Endodermal cell (in vitro differentiated cells): ENCODE results near the gene LPIN1. TPM values are rescaled to one million over a fixed set of nuclear protein-coding genes. Genes with fewer than 3 reads are reported as not detected.

Experiments used
- DNase-seq: peaks from one replicate; pipeline ENCODE4 v3.0.0-alpha.2; 2017
- H3K27ac ChIP-seq: 2 replicates; pipeline ENCODE4 v1.5.1; 2013; ENCODE audit warnings: mild to moderate bottlenecking, low read depth, low read length, moderate library complexity
- H3K27me3 ChIP-seq: 2 replicates; pipeline ENCODE4 v1.6.1; 2013; ENCODE audit warnings: mild to moderate bottlenecking, low read length, moderate library complexity; ENCODE audit not compliant: insufficient read depth, control insufficient read depth, poor library complexity, severe bottlenecking
- H3K36me3 ChIP-seq: 2 replicates; pipeline ENCODE4 v1.7.0; 2013; ENCODE audit warnings: mild to moderate bottlenecking, low read length, moderate library complexity; ENCODE audit not compliant: control insufficient read depth, insufficient read depth
- H3K4me1 ChIP-seq: one replicate; pipeline ENCODE4 v1.7.0; 2013; ENCODE audit warnings: low read length; ENCODE audit not compliant: control insufficient read depth, insufficient read depth
- H3K4me3 ChIP-seq: 2 replicates; pipeline ENCODE4 v1.5.1; 2013; ENCODE audit warnings: mild to moderate bottlenecking, low read length, moderate library complexity
- H3K9ac ChIP-seq: 2 replicates; pipeline ENCODE4 v1.6.1; 2013; ENCODE audit warnings: mild to moderate bottlenecking, low read length, moderate library complexity; ENCODE audit not compliant: poor library complexity, severe bottlenecking; ENCODE audit errors: extremely low read depth
- H3K9me3 ChIP-seq: 2 replicates; pipeline ENCODE4 v1.6.1; 2013; ENCODE audit warnings: mild to moderate bottlenecking, low read length, moderate library complexity; ENCODE audit not compliant: control insufficient read depth
- H3K27ac Mint-ChIP-seq: 2 replicates; pipeline ENCODE4 v1.8.0; 2020; ENCODE audit warnings: mixed read lengths
- H3K27me3 Mint-ChIP-seq: 2 replicates; pipeline ENCODE4 v1.8.0; 2021; ENCODE audit warnings: mild to moderate bottlenecking, mixed read lengths; ENCODE audit not compliant: insufficient read depth
- H3K36me3 Mint-ChIP-seq: 2 replicates; pipeline ENCODE4 v1.8.0; 2020; ENCODE audit warnings: low read depth, mixed read lengths
- H3K4me1 Mint-ChIP-seq: 2 replicates; pipeline ENCODE4 v1.8.0; 2020; ENCODE audit warnings: mixed read lengths
- H3K4me3 Mint-ChIP-seq: 2 replicates; pipeline ENCODE4 v1.8.0; 2020; ENCODE audit warnings: mild to moderate bottlenecking, moderate library complexity, mixed read lengths
- H3K9me3 Mint-ChIP-seq: 2 replicates; pipeline ENCODE4 v1.8.0; 2020; ENCODE audit warnings: mild to moderate bottlenecking, mixed read lengths
- CTCF ChIP-seq: fragments of 200-600 bp; sonication (generic); conservative IDR thresholded peaks from 2 replicates; pipeline ENCODE4 v1.5.0; 2021; ENCODE audit warnings: antibody characterized with exemption, mild to moderate bottlenecking
- WGBS, 2 experiments: methylation state at CpG; one replicate each; pipeline versions ENCODE4 v1.1.5 to v1.1.7; 2013; ENCODE audit warnings: missing lambda C conversion rate in 2 of 2, mixed read lengths in 1 of 2; ENCODE audit not compliant: insufficient coverage in 1 of 2, insufficient read length in 1 of 2; 5-methylcytosine and 5-hydroxymethylcytosine counted together
- total RNA-seq, 2 donors: library from RNA; stranded (reverse); fragmentation: NEBNext Ultra II Directional in 1 of 2; extraction: Animal tissue kit (Norgen Biotek cat#: 25700) in 1 of 2; gene quantifications; 2 replicates in 1 of 2; 3 replicates in 1 of 2; pipeline ENCODE4 v1.2.1, GENCODE V29; 2021

LPIN1 gene
- total RNA-seq, 2 donors from 2014 or later = 23.9 to 24.3 TPM

GRCh38 chr2:11719230-11719977 is 27.0 kb upstream of the LPIN1 start:
- TF ChIP-seq CTCF = no peak
- Mint-ChIP-seq H3K36me3 (no peaks in the 10 kb centered on the region), H3K27me3 (peaks cover 6% of the 10 kb centered on the region), H3K27ac (no peak overlapping the region), H3K4me1 (peaks cover 25% of the 10 kb centered on the region), H3K9me3 (no peaks in the 10 kb centered on the region), H3K4me3 (no peak overlapping the region)
- Histone ChIP-seq H3K27me3 (no peaks in the 10 kb centered on the region), H3K9ac (no peak overlapping the region), H3K36me3 (no peaks in the 10 kb centered on the region), H3K4me3 (no peak overlapping the region), H3K9me3 (no peaks in the 10 kb centered on the region), H3K4me1 (no peaks in the 10 kb centered on the region), H3K27ac (no peak overlapping the region)
- DNase-seq = no peak
- WGBS, 2 experiments = 80 to 100% methylated on average over 1 to 4 of the region's 6 CpGs

- no peaks in the 10 kb centered on the region for H3K36me3 Mint-ChIP-seq
- no peak overlapping the region for H3K27ac Mint-ChIP-seq
- no peaks in the 10 kb centered on the region for H3K36me3 ChIP-seq
- H3K9me3 ChIP-seq = no peaks in the 10 kb centered on the region
- no peaks in the 10 kb centered on the region for H3K4me1 ChIP-seq
- H3K4me1 Mint-ChIP-seq = peaks cover 20% of the 10 kb centered on the region
- H3K27me3 Mint-ChIP-seq = peaks cover 4% of the 10 kb centered on the region
- H3K4me3 Mint-ChIP-seq = no peak overlapping the region
- no peak overlapping the region for H3K4me3 ChIP-seq
- DNase-seq = no peak
- no peaks in the 10 kb centered on the region for H3K27me3 ChIP-seq
- H3K9me3 Mint-ChIP-seq = no peaks in the 10 kb centered on the region
- H3K27ac ChIP-seq = no peak overlapping the region
- TF ChIP-seq CTCF = no peak
- 85 to 94% methylated on average over 3 to 7 of the region's 7 CpGs for WGBS, 2 experiments
- no peak overlapping the region for H3K9ac ChIP-seq
Measured at GRCh38 chr2:11720752-11721151, 25.7 kb upstream of the LPIN1 start.

GRCh38 chr2:11722292-11723060 is 24.0 kb upstream of the LPIN1 start:
- no peak overlapping the region for H3K4me3 Mint-ChIP-seq
- H3K36me3 Mint-ChIP-seq = no peaks in the 10 kb centered on the region
- Histone ChIP-seq H3K4me1 (no peaks in the 10 kb centered on the region), H3K27me3 (no peaks in the 10 kb centered on the region), H3K4me3 (no peak overlapping the region), H3K36me3 (no peaks in the 10 kb centered on the region), H3K9me3 (no peaks in the 10 kb centered on the region), H3K27ac (no peak overlapping the region), H3K9ac (no peak overlapping the region)
- 83 to 93% methylated on average over 2 to 3 of the region's 3 CpGs for WGBS, 2 experiments
- H3K27me3 Mint-ChIP-seq = peaks cover 6% of the 10 kb centered on the region
- peaks cover 10% of the 10 kb centered on the region for H3K4me1 Mint-ChIP-seq
- no peak for DNase-seq
- TF ChIP-seq CTCF = no peak
- H3K27ac Mint-ChIP-seq = no peak overlapping the region
- no peaks in the 10 kb centered on the region for H3K9me3 Mint-ChIP-seq
